ENCODE results near the gene AGAP2. TPM values are rescaled to one million over a fixed set of nuclear protein-coding genes. Genes with fewer than 3 reads are reported as not detected.
"Not testable (repeated sequence)": the region's sequence is repeated elsewhere in the genome, so short reads cannot be mapped to it uniquely, and the experiment has no call there.

The AGAP2 gene
- total RNA-seq, 1 donor from 2014 or later = 2.1 TPM

- Histone ChIP-seq H3K4me3 (ENCODE audit: low read length in 3 of 3) (no peak overlapping the region), H3K27me3 (ENCODE audit: control insufficient read depth in 3 of 3, insufficient read depth in 3 of 3, low read length in 3 of 3) (peaks cover 0 to 15% (median 11%) of the 10 kb centered on the region in 3 donors), H3K36me3 (ENCODE audit: control insufficient read depth in 3 of 3, insufficient read depth in 3 of 3, low read length in 3 of 3) (peaks cover 51 to 58% (median 51%) of the 10 kb centered on the region in 3 donors), H3K9ac (ENCODE audit: low read depth in 1 of 3, low read length in 3 of 3) (no peak overlapping the region), H3K27ac (ENCODE audit: low read depth, low read length) (no peak overlapping the region), H3K4me1 (ENCODE audit: control insufficient read depth in 3 of 3, insufficient read depth in 3 of 3, low read length in 3 of 3) (no peaks in the 10 kb centered on the region), H3K9me3 (ENCODE audit: control insufficient read depth in 3 of 3, low read length in 3 of 3) (no peaks in the 10 kb centered on the region)
These were observed 18.6 kb downstream of the AGAP2 start for GRCh38 chr12:57719777-57720605.

GRCh38 chr12:57718641-57719528 is 19.7 kb downstream of the AGAP2 start:
- Histone ChIP-seq H3K4me3 (ENCODE audit: low read length in 3 of 3) (no peak overlapping the region), H3K9ac (ENCODE audit: low read depth in 1 of 3, low read length in 3 of 3) (no peak overlapping the region), H3K4me1 (ENCODE audit: control insufficient read depth in 3 of 3, insufficient read depth in 3 of 3, low read length in 3 of 3) (no peaks in the 10 kb centered on the region), H3K9me3 (ENCODE audit: control insufficient read depth in 3 of 3, low read length in 3 of 3) (no peaks in the 10 kb centered on the region), H3K27me3 (ENCODE audit: control insufficient read depth in 3 of 3, insufficient read depth in 3 of 3, low read length in 3 of 3) (peaks cover 0 to 3% (median 1%) of the 10 kb centered on the region in 3 donors), H3K36me3 (ENCODE audit: control insufficient read depth in 3 of 3, insufficient read depth in 3 of 3, low read length in 3 of 3) (peaks cover 51 to 58% (median 53%) of the 10 kb centered on the region in 3 donors), H3K27ac (ENCODE audit: low read depth, low read length) (no peak overlapping the region)

- no peak overlapping the region for H3K27ac ChIP-seq (ENCODE audit: low read depth, low read length)
- H3K4me1 ChIP-seq (ENCODE audit: control insufficient read depth in 3 of 3, insufficient read depth in 3 of 3, low read length in 3 of 3) = no peaks in the 10 kb centered on the region
- H3K36me3 ChIP-seq (ENCODE audit: control insufficient read depth in 3 of 3, insufficient read depth in 3 of 3, low read length in 3 of 3) = peaks cover 51 to 58% (median 53%) of the 10 kb centered on the region in 3 donors
- no peak overlapping the region for H3K9ac ChIP-seq (ENCODE audit: low read depth in 1 of 3, low read length in 3 of 3)
- no peak overlapping the region for H3K4me3 ChIP-seq (ENCODE audit: low read length in 3 of 3)
- no peaks in the 10 kb centered on the region for H3K9me3 ChIP-seq (ENCODE audit: control insufficient read depth in 3 of 3, low read length in 3 of 3)
- no peaks in the 10 kb centered on the region for H3K27me3 ChIP-seq (ENCODE audit: control insufficient read depth in 3 of 3, insufficient read depth in 3 of 3, low read length in 3 of 3)
These were observed 20.5 kb downstream of the AGAP2 start for GRCh38 chr12:57717846-57718640.

GRCh38 chr12:57717131-57717530 is 21.4 kb downstream of the AGAP2 start:
- Histone ChIP-seq H3K4me3 (ENCODE audit: low read length in 3 of 3) (no peak overlapping the region), H3K9me3 (ENCODE audit: control insufficient read depth in 3 of 3, low read length in 3 of 3) (no peaks in the 10 kb centered on the region), H3K4me1 (ENCODE audit: control insufficient read depth in 3 of 3, insufficient read depth in 3 of 3, low read length in 3 of 3) (no peaks in the 10 kb centered on the region), H3K9ac (ENCODE audit: low read depth in 1 of 3, low read length in 3 of 3) (no peak overlapping the region), H3K36me3 (ENCODE audit: control insufficient read depth in 3 of 3, insufficient read depth in 3 of 3, low read length in 3 of 3) (peaks cover 51 to 58% (median 55%) of the 10 kb centered on the region in 3 donors), H3K27ac (ENCODE audit: low read depth, low read length) (no peak overlapping the region), H3K27me3 (ENCODE audit: control insufficient read depth in 3 of 3, insufficient read depth in 3 of 3, low read length in 3 of 3) (no peaks in the 10 kb centered on the region)

GRCh38 chr12:57716305-57716704 is 22.2 kb downstream of the AGAP2 start:
- no peak overlapping the region for H3K9ac ChIP-seq (ENCODE audit: low read depth in 1 of 3, low read length in 3 of 3)
- no peak overlapping the region for H3K27ac ChIP-seq (ENCODE audit: low read depth, low read length)
- no peaks in the 10 kb centered on the region for H3K4me1 ChIP-seq (ENCODE audit: control insufficient read depth in 3 of 3, insufficient read depth in 3 of 3, low read length in 3 of 3)
- H3K9me3 ChIP-seq (ENCODE audit: control insufficient read depth in 3 of 3, low read length in 3 of 3) = no peaks in the 10 kb centered on the region
- H3K4me3 ChIP-seq (ENCODE audit: low read length in 3 of 3) = no peak overlapping the region
- no peaks in the 10 kb centered on the region for H3K27me3 ChIP-seq (ENCODE audit: control insufficient read depth in 3 of 3, insufficient read depth in 3 of 3, low read length in 3 of 3)
- peaks cover 49 to 55% (median 54%) of the 10 kb centered on the region in 3 donors for H3K36me3 ChIP-seq (ENCODE audit: control insufficient read depth in 3 of 3, insufficient read depth in 3 of 3, low read length in 3 of 3)

GRCh38 chr12:57715786-57716185 is 22.8 kb downstream of the AGAP2 start:
- Histone ChIP-seq H3K36me3 (ENCODE audit: control insufficient read depth in 3 of 3, insufficient read depth in 3 of 3, low read length in 3 of 3) (peaks cover 44 to 51% (median 49%) of the 10 kb centered on the region in 3 donors), H3K27me3 (ENCODE audit: control insufficient read depth in 3 of 3, insufficient read depth in 3 of 3, low read length in 3 of 3) (no peaks in the 10 kb centered on the region), H3K27ac (ENCODE audit: low read depth, low read length) (no peak overlapping the region), H3K9me3 (ENCODE audit: control insufficient read depth in 3 of 3, low read length in 3 of 3) (no peaks in the 10 kb centered on the region), H3K4me1 (ENCODE audit: control insufficient read depth in 3 of 3, insufficient read depth in 3 of 3, low read length in 3 of 3) (no peaks in the 10 kb centered on the region), H3K4me3 (ENCODE audit: low read length in 3 of 3) (no peak overlapping the region), H3K9ac (ENCODE audit: low read depth in 1 of 3, low read length in 3 of 3) (no peak overlapping the region)

GRCh38 chr12:57715036-57715748 is 23.4 kb downstream of the AGAP2 start:
- not testable (repeated sequence) for H3K27me3 ChIP-seq (ENCODE audit: control insufficient read depth in 3 of 3, insufficient read depth in 3 of 3, low read length in 3 of 3); H3K27ac ChIP-seq (ENCODE audit: low read depth, low read length); H3K4me1 ChIP-seq (ENCODE audit: control insufficient read depth in 3 of 3, insufficient read depth in 3 of 3, low read length in 3 of 3); H3K9ac ChIP-seq (ENCODE audit: low read depth in 1 of 3, low read length in 3 of 3); H3K9me3 ChIP-seq (ENCODE audit: control insufficient read depth in 3 of 3, low read length in 3 of 3); H3K4me3 ChIP-seq (ENCODE audit: low read length in 3 of 3)
- peaks cover 39 to 45% (median 43%) of the 10 kb centered on the region in 3 donors for H3K36me3 ChIP-seq (ENCODE audit: control insufficient read depth in 3 of 3, insufficient read depth in 3 of 3, low read length in 3 of 3)

- Histone ChIP-seq H3K4me3 (ENCODE audit: low read length in 3 of 3) (no peak overlapping the region), H3K27ac (ENCODE audit: low read depth, low read length) (no peak overlapping the region), H3K36me3 (ENCODE audit: control insufficient read depth in 3 of 3, insufficient read depth in 3 of 3, low read length in 3 of 3) (peaks cover 20 to 26% (median 24%) of the 10 kb centered on the region in 3 donors), H3K9ac (ENCODE audit: low read depth in 1 of 3, low read length in 3 of 3) (no peak overlapping the region), H3K9me3 (ENCODE audit: control insufficient read depth in 3 of 3, low read length in 3 of 3) (no peaks in the 10 kb centered on the region), H3K4me1 (ENCODE audit: control insufficient read depth in 3 of 3, insufficient read depth in 3 of 3, low read length in 3 of 3) (no peaks in the 10 kb centered on the region), H3K27me3 (ENCODE audit: control insufficient read depth in 3 of 3, insufficient read depth in 3 of 3, low read length in 3 of 3) (no peaks in the 10 kb centered on the region)
These were observed 25.3 kb downstream of the AGAP2 start for GRCh38 chr12:57713209-57713608.

- Histone ChIP-seq H3K27ac (ENCODE audit: low read depth, low read length) (no peak overlapping the region), H3K36me3 (ENCODE audit: control insufficient read depth in 3 of 3, insufficient read depth in 3 of 3, low read length in 3 of 3) (peaks cover 15 to 21% (median 19%) of the 10 kb centered on the region in 3 donors), H3K9ac (ENCODE audit: low read depth in 1 of 3, low read length in 3 of 3) (no peak overlapping the region), H3K4me3 (ENCODE audit: low read length in 3 of 3) (no peak overlapping the region), H3K9me3 (ENCODE audit: control insufficient read depth in 3 of 3, low read length in 3 of 3) (no peaks in the 10 kb centered on the region), H3K27me3 (ENCODE audit: control insufficient read depth in 3 of 3, insufficient read depth in 3 of 3, low read length in 3 of 3) (no peaks in the 10 kb centered on the region), H3K4me1 (ENCODE audit: control insufficient read depth in 3 of 3, insufficient read depth in 3 of 3, low read length in 3 of 3) (no peaks in the 10 kb centered on the region)
These were observed 25.8 kb downstream of the AGAP2 start for GRCh38 chr12:57712701-57713100.
